A673 (cell line): ENCODE results near the gene CMTR2. TPM values are rescaled to one million over a fixed set of nuclear protein-coding genes. Genes with fewer than 3 reads are reported as not detected.
A peak's percentile ranks its signal among the peaks of the same experiment; 100 is the strongest.
"Not testable (repeated sequence)": the region's sequence is repeated elsewhere in the genome, so short reads cannot be mapped to it uniquely, and the experiment has no call there.

Experiments used
- BruUV-seq: library from RNA; stranded (reverse); fragments of 400-500 nt; replicated peaks from 2 replicates; lab custom pipeline; 2021; lab: Mats Ljungman, UMichigan
- CTCF ChIA-PET: fragments of 300-600 bp; sonication (Branson Sonifier 250); formaldehyde crosslinking; loops from one replicate; lab custom pipeline; 2022; ENCODE audit warnings: antibody characterized with exemption; lab: Charles Lee
- POLR2A ChIA-PET: fragments of 300-600 bp; sonication (Branson Sonifier 250); formaldehyde crosslinking; loops from one replicate; lab custom pipeline; 2022; ENCODE audit warnings: antibody characterized with exemption; ENCODE audit not compliant: low non-redundant PET; lab: Charles Lee
- DNase-seq: peaks from one replicate; pipeline ENCODE4 v3.0.0-alpha.2; 2015; ENCODE audit warnings: low spot score
- H3K27ac ChIP-seq: fragments of 200-600 bp; sonication (generic); 2 replicates; pipeline ENCODE4 v1.5.1; 2016; ENCODE audit warnings: mixed run types, low read depth, mild to moderate bottlenecking, mixed read lengths, antibody characterized with exemption, low read length; ENCODE audit not compliant: poor library complexity, severe bottlenecking
- H3K27me3 ChIP-seq: fragments of 200-600 bp; sonication (generic); replicated peaks from 2 replicates; pipeline ENCODE4 v1.6.1; 2017; ENCODE audit warnings: mixed run types, low read depth, mild to moderate bottlenecking, mixed read lengths, antibody characterized with exemption, low read length; ENCODE audit not compliant: insufficient read depth, poor library complexity
- H3K36me3 ChIP-seq: fragments of 200-600 bp; sonication (generic); 2 replicates; pipeline ENCODE4 v1.6.1; 2016; ENCODE audit warnings: mixed run types, mild to moderate bottlenecking, mixed read lengths, antibody characterized with exemption, low read length; ENCODE audit not compliant: insufficient read depth, poor library complexity, severe bottlenecking
- H3K4me1 ChIP-seq: fragments of 200-600 bp; sonication (generic); 2 replicates; pipeline ENCODE4 v1.6.1; 2017; ENCODE audit warnings: mixed run types, mild to moderate bottlenecking, mixed read lengths, antibody characterized with exemption, low read length; ENCODE audit not compliant: insufficient read depth, poor library complexity, severe bottlenecking
- H3K4me3 ChIP-seq: fragments of 200-600 bp; sonication (generic); 2 replicates; pipeline ENCODE4 v1.5.1; 2016; ENCODE audit warnings: low read depth, mixed run types, mild to moderate bottlenecking, mixed read lengths, low read length; ENCODE audit not compliant: poor library complexity, severe bottlenecking
- H3K9me3 ChIP-seq: fragments of 200-600 bp; sonication (generic); 2 replicates; pipeline ENCODE4 v1.6.1; 2016; ENCODE audit warnings: mixed run types, low read depth, mild to moderate bottlenecking, mixed read lengths, antibody characterized with exemption, low read length; ENCODE audit not compliant: poor library complexity, severe bottlenecking
- EZH2 ChIP-seq: fragments of 200-600 bp; sonication (generic); IDR thresholded peaks from 2 replicates; pipeline ENCODE4 v1.6.1; 2017; ENCODE audit warnings: borderline replicate concordance, low read depth, mild to moderate bottlenecking, mixed read lengths, antibody characterized with exemption, low read length; ENCODE audit not compliant: poor library complexity, severe bottlenecking
- intact Hi-C: fragments of 100-400 bp; cut with micrococcal nuclease; formaldehyde crosslinking; loops from one replicate; pipeline ENCODE4 v1.10.0; 2022; ENCODE audit not compliant: unreplicated experiment
- total RNA-seq: library from RNA; stranded (reverse); gene quantifications from 2 replicates; pipeline ENCODE4 v1.2.3, GENCODE V29; 2021
- TF ChIP-seq, protein P1 (sequence below): fragments of 300-800, 200-600 bp; sonication (generic); conservative IDR thresholded peaks from 2 replicates; pipeline ENCODE4 v1.5.1; 2017; ENCODE audit warnings: low read depth, mild to moderate bottlenecking, antibody characterized with exemption, low read length, moderate library complexity, mixed read lengths

CMTR2 gene
- total RNA-seq, 1 experiment from 2014 or later = 16.1 TPM

DNA sequence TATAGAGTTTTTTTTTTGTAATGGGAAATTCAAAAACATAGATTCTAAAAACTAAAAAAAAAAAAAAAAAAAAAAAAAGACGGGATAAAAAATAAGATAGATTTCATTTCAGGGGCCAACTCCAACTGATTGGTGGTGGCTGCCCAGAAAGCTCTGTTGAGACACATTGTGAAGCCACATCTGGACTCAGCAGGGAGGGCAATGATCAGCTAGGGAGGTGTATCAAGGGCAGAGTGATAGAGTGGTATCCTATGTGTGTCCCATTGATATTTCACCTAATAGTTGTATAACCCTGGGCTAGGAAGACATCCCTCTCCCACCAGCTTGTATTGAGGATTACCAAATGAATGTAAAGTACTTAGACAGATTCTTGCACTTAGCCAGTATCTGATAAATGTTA is 6.7 kb upstream of the CMTR2 start:
- Histone ChIP-seq H3K4me1 (no peaks in the 10 kb centered on the region), H3K9me3 (no peaks in the 10 kb centered on the region), H3K4me3 (no peak overlapping the region), H3K27me3 (peaks cover 56% of the 10 kb centered on the region), H3K27ac (no peak overlapping the region), H3K36me3 (no peaks in the 10 kb centered on the region)
- DNase-seq = no peak
- ChIA-PET POLR2A (no interaction called here), CTCF (no interaction called here)
- TF ChIP-seq, protein P1, sequence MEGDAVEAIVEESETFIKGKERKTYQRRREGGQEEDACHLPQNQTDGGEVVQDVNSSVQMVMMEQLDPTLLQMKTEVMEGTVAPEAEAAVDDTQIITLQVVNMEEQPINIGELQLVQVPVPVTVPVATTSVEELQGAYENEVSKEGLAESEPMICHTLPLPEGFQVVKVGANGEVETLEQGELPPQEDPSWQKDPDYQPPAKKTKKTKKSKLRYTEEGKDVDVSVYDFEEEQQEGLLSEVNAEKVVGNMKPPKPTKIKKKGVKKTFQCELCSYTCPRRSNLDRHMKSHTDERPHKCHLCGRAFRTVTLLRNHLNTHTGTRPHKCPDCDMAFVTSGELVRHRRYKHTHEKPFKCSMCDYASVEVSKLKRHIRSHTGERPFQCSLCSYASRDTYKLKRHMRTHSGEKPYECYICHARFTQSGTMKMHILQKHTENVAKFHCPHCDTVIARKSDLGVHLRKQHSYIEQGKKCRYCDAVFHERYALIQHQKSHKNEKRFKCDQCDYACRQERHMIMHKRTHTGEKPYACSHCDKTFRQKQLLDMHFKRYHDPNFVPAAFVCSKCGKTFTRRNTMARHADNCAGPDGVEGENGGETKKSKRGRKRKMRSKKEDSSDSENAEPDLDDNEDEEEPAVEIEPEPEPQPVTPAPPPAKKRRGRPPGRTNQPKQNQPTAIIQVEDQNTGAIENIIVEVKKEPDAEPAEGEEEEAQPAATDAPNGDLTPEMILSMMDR = no peak
- TF ChIP-seq EZH2 = no peak
- intact Hi-C loops = no loop called here
- no TSS peak for BruUV-seq

DNA sequence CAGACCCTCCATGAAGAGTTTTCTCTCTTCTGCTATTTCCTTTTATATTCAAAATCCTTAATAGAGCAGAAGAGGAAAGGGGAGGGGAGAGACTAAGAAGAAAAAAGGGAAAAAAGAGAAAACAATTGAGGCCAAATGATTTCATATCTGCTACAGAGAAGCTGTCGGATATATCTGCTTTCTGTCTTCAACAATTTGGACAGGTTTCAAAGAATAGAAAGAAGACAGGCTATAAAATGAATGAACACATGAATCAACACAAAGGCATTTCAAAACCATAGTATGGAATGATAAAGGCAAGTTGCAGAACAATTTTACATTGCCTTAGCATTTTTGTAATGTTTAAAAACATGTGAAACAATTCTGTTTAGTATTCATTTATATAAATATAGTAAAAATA is 4.7 kb upstream of the CMTR2 start:
- Histone ChIP-seq H3K27me3 (peaks cover 39% of the 10 kb centered on the region), H3K4me3 (no peak overlapping the region), H3K9me3 (no peaks in the 10 kb centered on the region), H3K4me1 (no peaks in the 10 kb centered on the region), H3K27ac (no peak overlapping the region), H3K36me3 (no peaks in the 10 kb centered on the region)
- BruUV-seq = no TSS peak
- intact Hi-C loops = no loop called here
- POLR2A ChIA-PET = no interaction called here
- TF ChIP-seq, protein P1 = no peak
- no peak for TF ChIP-seq EZH2
- CTCF ChIA-PET = no interaction called here
- no peak for DNase-seq

DNA sequence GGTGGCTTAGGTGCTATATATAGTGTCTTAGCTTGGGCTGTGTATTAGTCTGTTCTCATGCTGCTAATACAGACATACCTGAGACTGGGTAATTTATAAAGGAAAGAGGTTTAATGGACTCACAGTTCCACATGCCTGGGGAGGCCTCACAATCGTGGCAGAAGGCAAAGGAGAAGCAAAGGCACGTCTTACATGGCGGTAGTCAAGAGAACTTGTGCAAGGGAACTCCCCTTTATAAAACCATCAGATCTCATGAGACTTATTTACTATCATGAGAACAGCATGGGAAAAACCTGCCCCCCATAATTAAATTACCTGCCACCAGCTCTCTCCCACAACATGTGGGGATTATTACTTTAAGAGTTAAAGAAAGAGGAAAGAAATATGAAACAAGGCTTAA is 2.9 kb upstream of the CMTR2 start:
- BruUV-seq, H3K36me3 ChIP-seq, H3K4me3 ChIP-seq, H3K9me3 ChIP-seq, H3K4me1 ChIP-seq, CTCF ChIA-PET, POLR2A ChIA-PET, intact Hi-C loops, H3K27ac ChIP-seq, DNase-seq: not testable (repeated sequence)
- H3K27me3 ChIP-seq = peaks cover 39% of the 10 kb centered on the region

DNA sequence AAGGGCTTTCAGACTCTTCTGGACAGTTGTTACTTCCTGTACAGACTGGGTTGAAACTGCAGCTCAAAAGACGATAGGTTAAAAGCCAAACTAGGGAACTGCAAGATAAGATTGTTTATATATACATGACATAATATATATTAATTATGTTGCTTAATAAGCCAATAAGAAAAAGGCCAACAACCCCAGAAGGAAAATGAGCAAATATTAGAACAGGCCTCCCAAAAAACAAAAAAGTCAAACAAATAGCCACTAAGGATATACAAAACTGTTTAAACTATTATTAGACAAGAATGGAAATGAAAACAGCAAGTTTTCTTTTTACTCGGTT is 495 bp upstream of the CMTR2 start:
- TF ChIP-seq EZH2 = no peak
- TF ChIP-seq, protein P1 = no peak
- H3K27ac ChIP-seq = peak overlapping the region; percentile 89
- H3K9me3 ChIP-seq = no peaks in the 10 kb centered on the region
- H3K4me1 ChIP-seq = peaks cover 4% of the 10 kb centered on the region
- intact Hi-C loops = no loop called here
- DNase-seq = no peak
- BruUV-seq = no TSS peak
- ChIA-PET POLR2A (no interaction called here), CTCF (no interaction called here)
- H3K36me3 ChIP-seq = peaks cover 15% of the 10 kb centered on the region
- peaks cover 28% of the 10 kb centered on the region for H3K27me3 ChIP-seq
- peak overlapping the region; percentile 74 for H3K4me3 ChIP-seq
